CD8-positive, alpha-beta memory T cell (primary cell): ENCODE data around the gene EHD3. TPM values are rescaled to one million over a fixed set of nuclear protein-coding genes. Genes with fewer than 3 reads are reported as not detected.

ENCODE experiments used
- CTCF ChIA-PET: fragments of 350-600 bp; sonication (Branson Sonifier 250); formaldehyde crosslinking; loops from one replicate; lab custom pipeline; 2021; ENCODE audit warnings: antibody characterized with exemption; lab: Charles Lee
- POLR2A ChIA-PET: fragments of 350-600 bp; sonication (Branson Sonifier 250); formaldehyde crosslinking; loops from one replicate; lab custom pipeline; 2021; ENCODE audit warnings: antibody characterized with exemption; lab: Charles Lee
- DNase-seq, 5 donors: peaks; one replicate each; pipeline versions ENCODE4 v3.0.0 to v3.0.0-alpha.2; 2020 to 2022; ENCODE audit warnings: mixed read lengths in 1 of 5
- H3K27ac ChIP-seq: one replicate; pipeline ENCODE4 v1.7.0; 2013; ENCODE audit warnings: low read depth, mild to moderate bottlenecking, low read length, moderate library complexity
- H3K27me3 ChIP-seq: 2 replicates; pipeline ENCODE4 v1.7.0; 2013; ENCODE audit warnings: low read length, mild to moderate bottlenecking; ENCODE audit not compliant: insufficient read depth, poor library complexity, severe bottlenecking
- H3K36me3 ChIP-seq: 2 replicates; pipeline ENCODE4 v1.7.0; 2013; ENCODE audit warnings: mild to moderate bottlenecking, low read length, moderate library complexity; ENCODE audit not compliant: insufficient read depth
- H3K4me1 ChIP-seq: 2 replicates; pipeline ENCODE4 v1.7.0; 2013; ENCODE audit warnings: mild to moderate bottlenecking, low read length, moderate library complexity; ENCODE audit not compliant: insufficient read depth
- H3K4me3 ChIP-seq: 2 replicates; pipeline ENCODE4 v1.7.0; 2013; ENCODE audit warnings: mild to moderate bottlenecking, low read length
- H3K9me3 ChIP-seq: 2 replicates; pipeline ENCODE4 v1.7.0; 2013; ENCODE audit warnings: mild to moderate bottlenecking, low read length
- H3K27ac Mint-ChIP-seq, 8 donors: one replicate each; pipeline ENCODE4 v1.8.0; 2020 to 2021; ENCODE audit warnings: mixed read lengths in 8 of 8, mild to moderate bottlenecking in 6 of 8, inconsistent platforms in 3 of 8, moderate library complexity in 3 of 8
- H3K27me3 Mint-ChIP-seq, 2 donors: one replicate each; pipeline ENCODE4 v1.8.0; 2020 to 2021; ENCODE audit warnings: mixed read lengths in 2 of 2, mild to moderate bottlenecking in 1 of 2, moderate library complexity in 1 of 2
- H3K36me3 Mint-ChIP-seq, 3 donors: one replicate each; pipeline ENCODE4 v1.8.0; 2020 to 2021; ENCODE audit warnings: mixed read lengths in 3 of 3, inconsistent platforms in 1 of 3, mild to moderate bottlenecking in 1 of 3
- H3K4me1 Mint-ChIP-seq, 3 donors: one replicate each; pipeline ENCODE4 v1.8.0; 2020 to 2021; ENCODE audit warnings: mixed read lengths in 3 of 3, inconsistent platforms in 1 of 3, mild to moderate bottlenecking in 1 of 3
- H3K4me3 Mint-ChIP-seq, 7 donors: one replicate each; pipeline ENCODE4 v1.8.0; 2020 to 2021; ENCODE audit warnings: mixed read lengths in 7 of 7, mild to moderate bottlenecking in 6 of 7, moderate library complexity in 4 of 7, inconsistent platforms in 2 of 7
- H3K9me3 Mint-ChIP-seq, 5 donors: one replicate each; pipeline ENCODE4 v1.8.0; 2020 to 2022; ENCODE audit warnings: mixed read lengths in 5 of 5, mild to moderate bottlenecking in 3 of 5, moderate library complexity in 2 of 5, inconsistent platforms in 1 of 5
- polyA plus RNA-seq: library from polyadenylated mRNA; unstranded; fragments of 300-500 nt; fragmentation: Illumina TruSeq; gene quantifications from one replicate; pipeline ENCODE4 v1.2.3, GENCODE V29; 2021
- total RNA-seq, 2 experiments: library from RNA; stranded (reverse); gene quantifications; one replicate each; pipeline ENCODE4 v1.2.3, GENCODE V29; 2021

EHD3 gene
- total and polyA plus RNA-seq, 3 experiments from 2014 or later, result 2.3 to 4.3 (median 2.3) TPM

GRCh38 chr2:31227110-31227509, 6.8 kb upstream of the EHD3 start:
- CTCF ChIA-PET, result no interaction called here
- no peak for DNase-seq
- H3K27me3 Mint-ChIP-seq, result peaks cover 25 to 29% of the 10 kb centered on the region in 2 donors
- peaks cover 0 to 3% (median 0%) of the 10 kb centered on the region in 3 donors for H3K36me3 Mint-ChIP-seq
- H3K9me3 ChIP-seq, result no peaks in the 10 kb centered on the region
- no peaks in the 10 kb centered on the region for H3K36me3 ChIP-seq
- no peaks in the 10 kb centered on the region for H3K9me3 Mint-ChIP-seq
- no peaks in the 10 kb centered on the region for H3K4me1 Mint-ChIP-seq
- H3K4me3 ChIP-seq, result no peak overlapping the region
- no peak overlapping the region for H3K27ac ChIP-seq
- no peaks in the 10 kb centered on the region for H3K27me3 ChIP-seq
- no peak overlapping the region for H3K27ac Mint-ChIP-seq
- no peaks in the 10 kb centered on the region for H3K4me1 ChIP-seq
- POLR2A ChIA-PET, result no interaction called here
- H3K4me3 Mint-ChIP-seq, result no peak overlapping the region

- H3K27ac Mint-ChIP-seq, result no peak overlapping the region
- ChIA-PET POLR2A (no interaction called here), CTCF (interaction anchor here (1.5 kb wide), 1 partner anchor 105 kb away, joined by 3 read pairs; no protein-coding TSS in a partner anchor)
- no peak overlapping the region for H3K27ac ChIP-seq
- no peaks in the 10 kb centered on the region for H3K9me3 ChIP-seq
- H3K4me3 ChIP-seq, result no peak overlapping the region
- H3K9me3 Mint-ChIP-seq, result no peaks in the 10 kb centered on the region
- H3K36me3 ChIP-seq, result no peaks in the 10 kb centered on the region
- no peaks in the 10 kb centered on the region for H3K4me1 ChIP-seq
- H3K4me1 Mint-ChIP-seq, result no peaks in the 10 kb centered on the region
- H3K27me3 ChIP-seq, result no peaks in the 10 kb centered on the region
- peaks cover 23 to 26% of the 10 kb centered on the region in 2 donors for H3K27me3 Mint-ChIP-seq
- H3K4me3 Mint-ChIP-seq, result no peak overlapping the region
- peaks cover 0 to 3% (median 0%) of the 10 kb centered on the region in 3 donors for H3K36me3 Mint-ChIP-seq
- no peak for DNase-seq
These were observed 6.2 kb upstream of the EHD3 start for GRCh38 chr2:31227711-31228125.

GRCh38 chr2:31228717-31229116, 5.2 kb upstream of the EHD3 start:
- no peak overlapping the region for H3K27ac Mint-ChIP-seq
- H3K9me3 ChIP-seq, result no peaks in the 10 kb centered on the region
- DNase-seq, result no peak
- no peaks in the 10 kb centered on the region for H3K36me3 ChIP-seq
- H3K4me1 ChIP-seq, result peaks cover 6% of the 10 kb centered on the region
- H3K4me3 ChIP-seq, result no peak overlapping the region
- H3K4me1 Mint-ChIP-seq, result peaks cover 6 to 9% (median 6%) of the 10 kb centered on the region in 3 donors
- no peaks in the 10 kb centered on the region for H3K27me3 ChIP-seq
- H3K9me3 Mint-ChIP-seq, result no peaks in the 10 kb centered on the region
- H3K27me3 Mint-ChIP-seq, result peaks cover 18% of the 10 kb centered on the region in 2 donors
- H3K27ac ChIP-seq, result no peak overlapping the region
- ChIA-PET CTCF (interaction anchor here (1.5 kb wide), 1 partner anchor 104 kb away, joined by 3 read pairs; no protein-coding TSS in a partner anchor), POLR2A (no interaction called here)
- no peak overlapping the region for H3K4me3 Mint-ChIP-seq
- no peaks in the 10 kb centered on the region for H3K36me3 Mint-ChIP-seq

- Mint-ChIP-seq H3K27me3 (peaks cover 12 to 14% of the 10 kb centered on the region in 2 donors), H3K27ac (no peak overlapping the region), H3K4me3 (no peak overlapping the region), H3K9me3 (no peaks in the 10 kb centered on the region), H3K4me1 (peaks cover 18 to 22% (median 18%) of the 10 kb centered on the region in 3 donors), H3K36me3 (no peaks in the 10 kb centered on the region)
- no peak for DNase-seq
- H3K27ac ChIP-seq, result no peak overlapping the region
- ChIA-PET POLR2A (no interaction called here), CTCF (no interaction called here)
- H3K4me3 ChIP-seq, result no peak overlapping the region
- H3K36me3 ChIP-seq, result no peaks in the 10 kb centered on the region
- no peaks in the 10 kb centered on the region for H3K9me3 ChIP-seq
- peaks cover 17% of the 10 kb centered on the region for H3K4me1 ChIP-seq
- no peaks in the 10 kb centered on the region for H3K27me3 ChIP-seq
These were observed 3.2 kb upstream of the EHD3 start for GRCh38 chr2:31230751-31231150.

- no peak for DNase-seq
- H3K36me3 ChIP-seq, result no peaks in the 10 kb centered on the region
- no peak overlapping the region for H3K27ac ChIP-seq
- CTCF ChIA-PET, result interaction anchor here (1.5 kb wide), 1 partner anchor 99 kb away, joined by 3 read pairs; no protein-coding TSS in a partner anchor
- no peaks in the 10 kb centered on the region for H3K9me3 Mint-ChIP-seq
- peaks cover 17% of the 10 kb centered on the region for H3K4me1 ChIP-seq
- POLR2A ChIA-PET, result no interaction called here
- H3K4me3 Mint-ChIP-seq, result peak overlapping the region in 1 of 7 donors; percentile 34
- H3K4me1 Mint-ChIP-seq, result peaks cover 24 to 26% (median 25%) of the 10 kb centered on the region in 3 donors
- no peak overlapping the region for H3K4me3 ChIP-seq
- H3K36me3 Mint-ChIP-seq, result no peaks in the 10 kb centered on the region
- no peak overlapping the region for H3K27ac Mint-ChIP-seq
- H3K27me3 Mint-ChIP-seq, result peaks cover 9 to 14% of the 10 kb centered on the region in 2 donors
- H3K9me3 ChIP-seq, result no peaks in the 10 kb centered on the region
- H3K27me3 ChIP-seq, result no peaks in the 10 kb centered on the region
These were observed 2.2 kb upstream of the EHD3 start for GRCh38 chr2:31231571-31232302.

- Mint-ChIP-seq H3K27me3 (peaks cover 9 to 11% of the 10 kb centered on the region in 2 donors), H3K9me3 (no peaks in the 10 kb centered on the region), H3K36me3 (no peaks in the 10 kb centered on the region), H3K27ac (no peak overlapping the region), H3K4me1 (peaks cover 24 to 30% (median 25%) of the 10 kb centered on the region in 3 donors), H3K4me3 (no peak overlapping the region)
- no peak for DNase-seq
- Histone ChIP-seq H3K27me3 (no peaks in the 10 kb centered on the region), H3K4me3 (no peak overlapping the region), H3K27ac (no peak overlapping the region), H3K9me3 (no peaks in the 10 kb centered on the region), H3K36me3 (no peaks in the 10 kb centered on the region), H3K4me1 (peaks cover 17% of the 10 kb centered on the region)
- ChIA-PET POLR2A (no interaction called here), CTCF (interaction anchor here (1.5 kb wide), 1 partner anchor 98 kb away, joined by 3 read pairs; no protein-coding TSS in a partner anchor)
These were observed 1.4 kb upstream of the EHD3 start for GRCh38 chr2:31232586-31232985.

GRCh38 chr2:31233231-31233630, 721 bp upstream of the EHD3 start:
- H3K27ac ChIP-seq, result no peak overlapping the region
- Mint-ChIP-seq H3K36me3 (no peaks in the 10 kb centered on the region), H3K4me3 (peak overlapping the region; percentile 3 to 91 (median 83)), H3K27ac (peak overlapping the region in 3 of 8 donors; percentile 4 to 52 (median 45)), H3K27me3 (peaks cover 6 to 10% of the 10 kb centered on the region in 2 donors), H3K4me1 (peaks cover 24 to 30% (median 25%) of the 10 kb centered on the region in 3 donors), H3K9me3 (no peaks in the 10 kb centered on the region)
- H3K9me3 ChIP-seq, result no peaks in the 10 kb centered on the region
- peaks cover 17% of the 10 kb centered on the region for H3K4me1 ChIP-seq
- ChIA-PET POLR2A (interaction anchor here (1.3 kb wide), 1 partner anchor 522 kb away, joined by 3 read pairs; no protein-coding TSS in a partner anchor), CTCF (interaction anchor here (0.9 to 1.5 kb wide), 2 partner anchors 98 to 100 kb away, joined by 3 read pairs; no protein-coding TSS in a partner anchor)
- peak overlapping the region; percentile 56 for H3K4me3 ChIP-seq
- DNase-seq, result no peak
- H3K36me3 ChIP-seq, result no peaks in the 10 kb centered on the region
- H3K27me3 ChIP-seq, result no peaks in the 10 kb centered on the region
